ENCODE results near the gene CYBRD1. TPM values are rescaled to one million over a fixed set of nuclear protein-coding genes. Genes with fewer than 3 reads are reported as not detected.

Gene CYBRD1
- total and polyA plus RNA-seq, 9 donors: 147 to 248 (median 191) TPM

GRCh38 chr2:171515672-171516298, 6.5 kb upstream of the CYBRD1 start:
- Histone ChIP-seq H3K27ac (no peak overlapping the region), H3K36me3 (no peaks in the 10 kb centered on the region), H3K9me3 (no peaks in the 10 kb centered on the region), H3K4me1 (ENCODE audit: insufficient read depth) (peaks cover 2% of the 10 kb centered on the region), H3K4me3 (no peak overlapping the region), H3K27me3 (no peaks in the 10 kb centered on the region)
- no peak for DNase-seq
- TF ChIP-seq EP300 (IDR thresholded peaks at IDR 0.05) (no peak), POLR2A (IDR thresholded peaks at IDR 0.05) (no peak), CTCF (IDR thresholded peaks at IDR 0.05) (no peak)
- intact Hi-C loops (cut with DNase I): no loop called here
- 73 to 83% (median 78%) methylated on average over 6 of the region's 6 CpGs for WGBS, 3 donors

- Histone ChIP-seq H3K36me3 (no peaks in the 10 kb centered on the region), H3K4me1 (ENCODE audit: insufficient read depth) (peaks cover 3% of the 10 kb centered on the region), H3K27me3 (no peaks in the 10 kb centered on the region), H3K27ac (no peak overlapping the region), H3K4me3 (no peak overlapping the region), H3K9me3 (no peaks in the 10 kb centered on the region)
- no peak for DNase-seq
- WGBS, 3 donors: 90 to 92% (median 91%) methylated on average over 5 of the region's 5 CpGs
- TF ChIP-seq CTCF (IDR thresholded peaks at IDR 0.05): no peak
- no peak for TF ChIP-seq EP300 (IDR thresholded peaks at IDR 0.05)
- no peak for TF ChIP-seq POLR2A (IDR thresholded peaks at IDR 0.05)
- intact Hi-C loops (cut with DNase I): no loop called here
Observed at GRCh38 chr2:171516793-171517192, 5.5 kb upstream of the CYBRD1 start.

- no peaks in the 10 kb centered on the region for H3K9me3 ChIP-seq
- intact Hi-C loops (cut with DNase I): loop anchor here in 1 of 4 donors (10.0 kb wide), 1 partner anchor 86 kb away; the partner anchor contains the start of genes DCAF17 and METTL8
- no peak for DNase-seq
- H3K27ac ChIP-seq: no peak overlapping the region
- no peaks in the 10 kb centered on the region for H3K27me3 ChIP-seq
- H3K4me1 ChIP-seq (ENCODE audit: insufficient read depth): peaks cover 9% of the 10 kb centered on the region
- TF ChIP-seq CTCF (IDR thresholded peaks at IDR 0.05) (no peak), POLR2A (IDR thresholded peaks at IDR 0.05) (no peak), EP300 (IDR thresholded peaks at IDR 0.05) (no peak)
- no peaks in the 10 kb centered on the region for H3K36me3 ChIP-seq
- 80 to 86% (median 85%) methylated on average over 5 of the region's 5 CpGs for WGBS, 3 donors
- H3K4me3 ChIP-seq: no peak overlapping the region
Observed at GRCh38 chr2:171520471-171520870, 1.8 kb upstream of the CYBRD1 start.

GRCh38 chr2:171521361-171522051, 768 bp upstream of the CYBRD1 start:
- Histone ChIP-seq H3K27ac (peak overlapping the region; percentile 92 to 94), H3K4me3 (peak overlapping the region; percentile 98), H3K4me1 (ENCODE audit: insufficient read depth) (peaks cover 9% of the 10 kb centered on the region), H3K9me3 (no peaks in the 10 kb centered on the region), H3K36me3 (no peaks in the 10 kb centered on the region), H3K27me3 (no peaks in the 10 kb centered on the region)
- DNase-seq: peak in 1 of 5 donors; percentile 24
- no peak for TF ChIP-seq CTCF (IDR thresholded peaks at IDR 0.05)
- no peak for TF ChIP-seq POLR2A (IDR thresholded peaks at IDR 0.05)
- TF ChIP-seq EP300 (IDR thresholded peaks at IDR 0.05): no peak
- intact Hi-C loops (cut with DNase I): loop anchor here in 2 of 4 donors (2.0 to 10.0 kb wide), 2 partner anchors 87 kb away; partner anchors contain the start of genes DCAF17 (in 2 of the 2) and METTL8 (in 1 of the 2)
- WGBS, 3 donors: 12 to 25% (median 15%) methylated on average over 5 of the region's 5 CpGs

Data from ovary (tissue), 9 donors.